IPS-NIHi7 (cell line): ENCODE measurements around the gene UBR2.
"Not testable (repeated sequence)": the region's sequence is repeated elsewhere in the genome, so short reads cannot be mapped to it uniquely, and the experiment has no call there.

ENCODE experiments used
- DNase-seq: peaks from one replicate; pipeline ENCODE4 v3.0.0; 2012; ENCODE audit warnings: mixed read lengths; ENCODE audit errors: extremely low spot score

Gene UBR2

DNA sequence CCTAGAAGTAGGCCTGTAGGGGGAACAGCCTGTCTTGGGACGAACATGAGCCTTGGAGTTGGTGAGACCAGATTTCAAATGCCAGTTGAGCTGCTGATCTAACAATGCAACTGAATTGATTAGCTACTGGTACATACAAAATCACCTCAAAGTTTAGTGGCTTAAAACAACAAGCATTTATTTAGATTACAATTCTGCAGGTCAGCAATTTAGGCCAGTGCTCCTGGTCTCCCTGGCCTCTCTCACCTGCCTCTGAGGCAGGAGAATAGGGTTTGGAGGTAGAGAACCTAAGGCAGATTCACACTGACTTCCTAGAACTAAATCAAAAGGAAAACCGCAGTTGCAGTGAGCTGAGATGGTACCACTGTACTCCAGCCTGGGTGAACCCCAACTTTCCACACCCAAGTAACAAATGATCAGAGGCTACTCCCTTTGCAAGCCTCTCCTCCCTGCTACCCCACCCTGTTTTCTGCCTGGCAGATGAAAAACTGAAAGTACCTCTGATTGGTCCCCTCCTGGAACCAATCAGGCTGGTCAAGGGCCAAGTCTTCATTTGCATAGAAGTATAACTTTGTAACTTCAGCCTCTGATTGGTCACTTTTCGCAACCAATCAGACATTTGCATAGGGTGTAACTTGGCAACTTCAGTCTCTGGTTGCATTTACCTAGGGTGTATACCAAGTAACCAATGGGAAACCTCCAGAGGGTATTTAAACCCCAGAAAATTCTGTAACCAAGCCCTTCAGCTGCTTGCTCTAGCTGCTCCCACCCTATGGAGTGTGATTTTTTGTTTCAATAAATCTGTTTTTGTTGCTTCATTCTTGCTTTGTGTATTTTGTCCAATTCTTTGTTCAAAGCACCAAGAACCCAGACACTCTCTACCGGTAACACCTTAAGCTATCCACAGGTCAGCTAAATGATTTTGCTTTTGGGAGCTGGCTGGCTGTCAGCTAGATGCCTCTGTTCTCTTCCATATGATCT is 8.1 kb upstream of the UBR2 start:
- DNase-seq, result no peak

DNA sequence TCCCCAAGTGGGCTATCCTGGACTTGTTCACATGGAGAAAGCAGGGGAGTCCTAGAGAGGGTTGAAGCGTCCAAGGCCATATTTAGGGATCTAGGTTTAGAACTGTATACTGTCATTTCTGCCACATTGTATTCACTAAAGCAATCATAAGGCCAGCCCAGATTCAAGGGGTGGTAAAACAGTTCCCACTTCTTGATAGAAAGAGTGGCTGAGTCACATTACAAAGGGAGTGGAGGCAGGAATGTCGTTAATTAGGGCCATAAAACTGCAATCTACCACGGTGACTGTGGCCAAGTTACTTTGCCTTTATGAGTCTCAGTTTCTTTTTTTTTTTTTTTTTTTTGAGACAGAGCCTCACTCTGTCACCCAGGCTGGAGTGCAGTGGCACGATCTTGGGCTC is 7.4 kb upstream of the UBR2 start:
- no peak for DNase-seq

DNA sequence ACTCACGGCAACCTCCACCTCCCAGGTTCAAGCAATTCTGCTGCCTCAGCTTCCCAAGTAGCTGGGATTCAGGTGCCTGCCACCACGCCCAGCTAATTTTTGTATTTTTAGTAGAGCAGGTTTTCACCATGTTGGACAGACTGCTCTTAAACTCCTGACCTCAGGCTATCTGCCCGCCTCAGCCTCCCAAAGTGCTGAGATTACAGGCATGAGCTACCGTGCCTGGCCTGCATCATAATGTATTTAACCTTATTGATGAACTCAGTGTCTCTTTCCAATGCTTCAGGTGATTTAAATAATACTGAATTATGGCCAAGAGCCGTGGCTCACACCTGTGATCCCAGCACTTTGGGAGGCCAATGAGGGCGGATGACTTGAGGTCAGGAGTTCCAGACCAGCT is 4.6 kb upstream of the UBR2 start:
- DNase-seq, result not testable (repeated sequence)

DNA sequence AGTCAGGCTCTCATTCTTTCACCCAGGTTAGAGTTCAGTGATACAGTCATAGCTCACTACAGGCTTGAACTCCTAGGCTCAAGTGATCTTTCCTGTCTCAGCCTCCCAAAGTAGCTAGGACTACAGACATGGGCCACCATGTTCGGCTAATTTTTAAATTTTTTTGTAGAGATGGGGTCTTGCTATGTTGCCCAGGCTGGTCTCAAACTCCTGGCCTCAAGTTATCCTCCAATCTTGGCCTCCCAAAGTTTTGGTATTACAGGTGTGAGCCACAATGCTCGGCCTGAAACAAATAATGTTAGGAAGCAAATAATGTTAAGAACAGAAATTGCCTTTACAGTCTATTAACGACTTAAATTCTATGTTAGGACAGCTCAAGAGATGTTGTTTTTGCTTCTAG is 1.8 kb upstream of the UBR2 start:
- DNase-seq, result no peak

DNA sequence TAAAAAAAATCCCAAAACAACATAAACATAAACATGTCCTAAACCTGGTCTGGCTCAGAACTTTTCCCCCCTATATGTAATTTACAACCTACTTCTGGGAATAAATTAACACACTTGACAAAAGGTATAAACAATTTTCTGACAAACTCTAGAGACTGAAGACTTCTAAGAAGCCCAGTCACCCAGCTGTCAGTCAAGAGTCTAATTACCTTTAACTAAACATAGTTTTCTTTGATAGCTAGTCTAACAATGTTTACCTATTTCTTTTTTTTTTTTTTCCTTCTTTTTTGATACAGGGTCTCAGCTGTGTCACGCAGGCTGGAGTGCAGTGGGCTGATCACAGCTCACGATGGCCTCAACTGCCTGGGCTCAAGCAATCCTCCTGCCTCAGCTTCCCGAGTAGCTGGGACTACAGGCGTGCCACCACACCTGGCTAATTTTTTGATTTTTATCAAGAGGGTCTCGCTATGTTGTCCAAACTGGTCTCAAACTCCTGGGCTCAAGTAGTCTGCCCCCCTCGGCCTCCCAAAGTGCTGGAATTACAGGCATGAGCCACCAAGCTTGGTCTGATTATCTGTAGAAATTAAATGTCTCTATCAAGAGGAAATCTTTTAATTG is 932 bp upstream of the UBR2 start:
- DNase-seq, result no peak

DNA sequence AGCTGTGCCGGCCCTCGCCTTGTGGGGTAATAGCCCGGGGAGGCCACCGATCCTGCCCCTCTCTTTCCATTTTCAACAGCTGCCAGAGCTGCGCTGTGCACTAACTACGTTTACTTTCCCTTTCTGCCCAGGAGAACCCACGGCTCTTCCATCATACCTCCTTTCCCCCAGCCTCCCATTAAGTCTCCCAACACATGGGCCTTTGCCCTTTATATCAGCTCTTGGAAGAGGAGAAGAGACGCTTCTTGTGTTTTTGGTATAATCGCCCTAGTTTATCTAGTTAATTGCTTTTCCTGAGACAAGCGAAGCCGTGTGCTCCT is 637 bp downstream of the UBR2 start:
- DNase-seq, result no peak

DNA sequence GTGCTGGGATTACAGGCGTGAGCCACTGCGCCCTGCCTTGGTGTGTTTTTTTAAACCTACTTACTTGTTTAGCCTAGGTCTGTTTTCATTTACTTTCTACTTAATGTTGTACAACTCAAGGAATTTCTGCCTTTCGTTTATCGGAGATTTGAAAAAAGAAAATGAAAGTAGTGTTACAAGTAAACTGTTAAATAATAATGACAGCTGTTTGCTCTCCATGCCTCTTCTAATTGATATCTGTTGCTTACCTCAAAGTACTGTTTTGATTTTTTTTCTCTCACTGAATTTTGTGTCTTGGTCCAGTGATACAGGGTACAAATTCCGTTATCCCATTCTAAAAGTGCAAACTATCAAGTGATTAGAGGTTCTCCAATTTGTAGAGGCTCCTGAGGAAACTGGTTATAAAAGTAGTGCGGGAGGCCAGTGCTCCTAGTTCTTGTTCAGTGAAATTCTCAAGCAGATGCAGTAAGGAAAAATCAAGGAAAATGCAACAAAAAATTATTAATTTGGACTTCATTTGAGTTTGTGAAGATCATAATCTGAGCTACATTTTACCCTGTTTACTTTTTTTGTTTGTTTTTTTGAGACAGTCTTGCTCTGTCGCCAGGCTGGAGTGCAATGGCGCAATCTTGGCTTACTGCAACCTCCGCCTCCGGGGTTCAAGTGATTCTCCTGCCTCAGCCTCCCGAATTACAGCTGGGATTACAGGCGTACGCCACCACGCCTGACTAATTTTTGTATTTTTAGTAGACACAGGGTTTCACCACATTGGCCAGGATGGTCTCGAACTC is 2.2 kb downstream of the UBR2 start:
- no peak for DNase-seq

DNA sequence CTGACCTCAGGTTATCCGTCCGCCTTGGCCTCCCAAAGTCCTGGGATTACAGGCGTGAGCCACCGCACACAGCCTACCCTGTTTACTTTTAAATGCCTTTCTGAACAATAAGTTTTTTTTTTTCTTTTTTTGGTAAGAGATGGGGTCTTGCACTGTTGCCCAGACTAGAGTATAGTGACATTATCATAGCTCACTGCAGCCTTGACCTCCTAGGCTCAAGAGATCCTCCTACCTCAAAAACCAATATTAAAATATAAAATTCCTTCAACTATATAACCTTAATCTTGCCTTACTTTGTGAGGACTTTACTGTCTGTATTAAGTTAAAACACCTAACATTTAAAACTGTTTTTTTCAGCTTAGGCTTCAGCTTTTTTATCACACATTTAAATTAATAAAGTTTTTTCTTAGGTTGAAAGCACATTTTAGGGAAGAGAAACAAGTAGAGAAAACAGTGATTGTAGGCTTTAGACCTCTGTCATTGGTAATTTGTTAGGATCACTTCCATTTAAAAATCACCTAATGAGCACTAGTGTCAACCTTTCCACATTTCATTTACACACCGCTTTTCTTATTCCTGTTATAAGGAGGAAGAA is 2.9 kb downstream of the UBR2 start:
- no peak for DNase-seq

DNA sequence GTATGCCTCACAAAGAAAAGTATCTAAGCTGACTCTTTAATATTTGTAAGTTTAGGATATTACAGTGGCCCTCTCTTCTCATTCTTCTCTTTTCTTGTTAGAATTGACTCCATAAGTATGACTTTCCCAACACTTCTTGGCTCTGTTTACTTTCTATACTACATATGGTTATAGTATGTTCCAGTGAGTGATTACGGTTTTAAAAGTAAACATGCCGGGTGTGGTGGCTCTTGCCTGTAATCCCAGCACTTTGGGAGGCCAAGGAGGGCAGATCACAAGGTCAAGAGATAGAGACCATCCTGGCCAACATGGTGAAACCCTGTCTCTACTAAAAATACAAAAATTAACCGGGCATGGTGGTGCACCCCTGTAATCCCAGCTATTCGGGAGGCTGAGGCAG is 3.4 kb downstream of the UBR2 start:
- not testable (repeated sequence) for DNase-seq

DNA sequence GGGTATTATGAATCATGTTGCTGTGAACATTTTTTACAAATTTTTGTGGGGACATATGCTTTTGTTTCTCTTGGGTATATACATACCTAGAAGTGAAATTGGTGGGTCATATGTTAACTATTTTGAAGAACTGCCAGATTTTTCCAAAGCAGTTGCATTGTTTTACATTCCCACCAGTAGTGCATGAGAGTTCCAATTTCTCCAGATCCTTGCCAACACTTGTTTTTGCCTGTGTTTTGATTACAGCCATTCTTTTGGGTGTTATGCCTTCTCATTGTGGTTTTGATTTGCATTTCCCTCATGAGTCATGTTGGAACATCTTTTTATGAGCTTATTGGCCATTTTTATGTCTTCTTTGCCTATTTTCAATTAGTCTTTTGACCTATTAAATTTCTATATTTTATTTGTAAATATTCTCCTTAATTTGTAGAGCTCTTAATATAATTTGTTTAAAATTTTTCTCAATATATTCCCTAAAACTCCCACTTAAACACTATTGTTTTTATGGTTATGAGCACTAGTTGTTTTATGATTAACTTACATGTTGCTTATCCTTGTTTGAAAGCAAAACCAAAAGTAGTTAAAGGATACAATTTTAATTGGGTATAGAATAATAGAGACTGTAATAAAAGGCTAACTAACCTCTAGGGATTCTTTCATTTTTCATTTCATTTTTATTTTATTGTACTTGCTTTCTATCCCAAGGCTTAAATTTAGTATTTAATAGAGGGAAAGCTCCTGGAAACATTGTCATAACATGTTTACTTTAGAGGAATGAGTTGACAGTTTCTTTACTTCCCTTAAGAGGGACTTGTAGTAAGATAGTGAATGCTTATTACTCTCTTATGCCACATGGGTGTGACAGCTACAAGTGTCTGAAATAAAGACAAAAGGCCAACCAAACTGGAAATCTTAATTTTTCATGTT is 5.5 kb downstream of the UBR2 start:
- DNase-seq, result no peak

DNA sequence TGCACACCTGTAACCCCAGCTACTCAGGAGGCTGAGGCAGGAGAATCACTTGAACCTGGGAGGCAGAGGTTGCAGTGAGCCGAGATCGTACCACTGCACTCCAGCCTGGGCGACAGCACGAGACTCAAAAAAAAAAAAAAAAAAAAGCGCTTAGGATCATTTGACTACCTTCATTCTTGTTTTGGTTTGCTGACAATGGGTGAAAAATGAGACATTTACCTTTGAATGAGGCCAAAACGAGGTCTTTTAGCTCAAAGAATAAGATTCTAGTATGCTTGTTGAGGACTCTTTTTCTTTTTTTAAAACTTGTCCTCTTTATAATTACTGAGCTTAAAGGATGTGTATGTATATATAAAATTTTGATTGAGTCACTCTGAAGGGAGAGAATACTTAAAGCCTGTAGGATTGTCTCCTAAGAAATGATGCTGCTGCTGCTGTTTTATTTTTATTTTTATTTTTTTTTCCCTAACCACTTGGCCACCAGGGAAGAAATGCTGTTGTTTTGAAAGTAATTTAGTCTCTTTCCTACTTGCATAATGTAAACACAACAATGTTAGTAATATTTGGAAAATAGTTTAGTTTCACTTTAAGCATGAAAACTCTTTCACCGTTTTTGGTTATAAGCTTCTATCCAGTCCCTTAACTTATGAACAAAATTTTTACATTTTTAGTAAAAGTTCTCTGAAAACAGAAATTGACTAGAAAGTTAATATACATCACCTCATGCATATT is 7.9 kb downstream of the UBR2 start:
- no peak for DNase-seq

DNA sequence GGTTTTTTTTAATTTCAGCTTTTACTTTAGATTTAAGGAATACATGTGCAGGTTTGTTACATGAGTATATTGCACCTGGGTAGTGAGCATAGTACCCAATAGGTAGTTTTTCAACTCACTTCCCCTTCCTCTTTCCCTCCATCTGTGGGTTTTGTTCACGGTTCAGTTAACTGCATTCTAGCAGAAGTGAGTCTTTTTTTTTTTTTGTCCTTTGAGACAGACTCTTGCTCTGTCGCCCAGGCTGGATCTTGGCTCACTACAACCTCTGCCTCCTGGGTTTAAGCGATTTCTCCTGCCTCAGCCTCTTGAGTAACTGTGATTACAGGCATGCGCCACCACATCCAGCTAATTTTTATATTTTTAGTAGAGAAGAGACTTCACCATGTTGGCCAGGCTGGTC is 8.7 kb downstream of the UBR2 start:
- DNase-seq, result no peak

DNA sequence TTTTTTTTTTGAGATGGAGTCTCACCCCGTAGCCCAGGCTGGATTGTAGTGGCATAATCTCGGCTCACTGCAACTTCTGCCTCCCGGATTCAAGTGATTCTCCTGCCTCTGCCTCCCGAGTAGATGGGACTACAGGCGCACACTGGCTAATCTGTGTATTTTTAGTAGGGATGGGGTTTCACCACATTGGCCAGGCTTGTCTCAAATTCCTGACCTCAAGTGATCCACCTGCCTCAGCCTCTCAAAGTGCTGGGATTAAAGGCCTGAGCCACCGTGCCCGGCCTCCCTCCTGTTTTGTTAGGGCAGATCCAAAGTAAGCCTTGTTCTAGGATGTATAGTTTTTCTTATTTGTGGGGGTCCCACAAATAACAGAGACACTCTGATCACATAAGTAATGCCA is 12.7 kb downstream of the UBR2 start:
- not testable (repeated sequence) for DNase-seq

DNA sequence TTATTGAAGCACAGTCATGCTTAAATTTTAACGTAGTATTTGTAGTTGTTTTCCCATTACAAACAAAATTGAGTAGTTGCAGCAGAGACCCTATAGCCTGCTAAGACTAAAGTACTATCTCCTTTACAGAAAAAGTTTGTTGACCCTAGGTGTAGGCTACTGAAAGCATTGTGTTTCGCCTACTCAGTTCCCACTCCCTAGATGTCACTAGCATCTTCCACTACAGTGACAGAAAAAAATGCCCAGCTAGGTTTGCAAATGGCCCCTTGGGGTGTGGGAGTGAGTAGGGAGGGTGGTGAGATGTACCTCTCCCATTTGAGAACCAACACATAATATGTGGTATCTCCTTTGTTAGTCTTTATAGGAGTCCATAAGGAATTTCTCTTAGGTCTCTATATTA is 34.5 kb downstream of the UBR2 start:
- no peak for DNase-seq

DNA sequence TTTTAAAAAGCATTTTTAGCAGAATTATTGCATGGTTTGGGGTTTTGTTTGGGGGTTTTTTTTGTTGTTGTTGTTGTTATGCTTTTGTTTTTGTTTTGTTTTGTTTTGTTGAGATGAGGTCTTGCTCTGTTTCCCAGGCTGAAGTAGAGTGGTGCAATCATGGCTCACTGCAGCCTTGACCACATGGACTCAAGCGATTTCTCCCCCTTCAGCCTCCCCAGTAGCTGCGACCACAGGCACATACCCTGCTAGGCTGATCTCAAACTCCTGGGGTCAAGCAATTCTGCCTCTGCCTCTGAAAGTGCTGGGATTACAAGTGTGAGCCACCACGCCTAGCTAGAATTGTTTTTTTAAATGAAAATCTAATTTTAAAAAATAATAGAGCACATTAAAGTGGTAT is 35.7 kb downstream of the UBR2 start:
- no peak for DNase-seq

DNA sequence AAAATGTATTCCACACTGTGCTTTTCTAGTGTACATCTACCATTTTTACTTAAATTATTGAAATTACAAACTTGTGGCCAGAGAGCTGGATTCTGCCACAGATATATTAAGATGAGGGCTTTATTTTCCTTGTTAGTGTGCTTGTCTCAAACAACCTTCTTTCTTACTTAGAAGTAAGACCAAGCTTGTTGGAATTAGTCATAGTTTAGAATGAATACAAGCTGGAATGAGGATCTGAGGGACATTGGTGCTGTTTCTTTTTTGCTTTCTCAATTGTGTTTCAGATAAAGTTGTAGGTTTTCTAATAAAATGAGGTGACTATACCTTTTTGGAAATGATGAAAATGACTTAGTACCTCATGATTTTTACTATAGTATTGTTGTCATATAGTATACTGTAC is 40.3 kb downstream of the UBR2 start:
- DNase-seq, result no peak

DNA sequence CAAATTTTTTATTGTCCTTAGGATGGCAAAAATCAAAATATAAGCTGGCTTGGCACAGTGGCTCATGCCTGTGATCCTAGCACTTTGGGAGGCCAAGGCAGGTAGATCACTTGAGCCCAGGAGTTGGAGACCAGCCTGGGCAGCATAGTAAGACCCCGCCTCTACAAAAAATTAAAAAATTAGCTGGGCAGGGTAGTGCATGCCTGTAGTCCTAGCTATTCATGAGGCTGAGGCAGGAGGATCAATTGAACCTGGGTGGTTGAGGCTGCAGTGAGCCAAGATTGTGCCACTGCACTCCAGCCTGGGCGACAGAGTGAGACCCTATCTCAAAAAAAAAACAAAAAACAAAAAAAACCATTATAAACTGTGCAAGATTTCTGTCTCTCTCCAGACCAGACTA is 40.9 kb downstream of the UBR2 start:
- DNase-seq, result not testable (repeated sequence)

DNA sequence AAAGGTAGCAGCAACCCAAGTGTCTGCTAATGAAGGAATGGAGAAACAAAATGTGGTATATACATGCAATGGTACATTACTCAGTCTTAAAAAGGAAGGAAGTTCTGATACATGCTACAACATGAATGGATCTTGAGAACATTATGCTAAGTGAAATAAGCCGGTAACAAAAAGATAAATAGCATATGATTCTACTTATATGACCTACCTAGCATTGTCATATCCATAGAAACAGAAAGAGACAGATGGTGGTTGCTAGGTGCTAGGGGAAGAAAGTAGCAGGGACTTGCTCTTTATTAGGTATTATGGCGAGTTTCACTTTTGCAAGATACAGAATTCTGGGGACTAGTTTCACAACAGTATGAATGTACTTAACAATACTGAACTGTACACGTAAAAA is 46.6 kb downstream of the UBR2 start:
- no peak for DNase-seq

DNA sequence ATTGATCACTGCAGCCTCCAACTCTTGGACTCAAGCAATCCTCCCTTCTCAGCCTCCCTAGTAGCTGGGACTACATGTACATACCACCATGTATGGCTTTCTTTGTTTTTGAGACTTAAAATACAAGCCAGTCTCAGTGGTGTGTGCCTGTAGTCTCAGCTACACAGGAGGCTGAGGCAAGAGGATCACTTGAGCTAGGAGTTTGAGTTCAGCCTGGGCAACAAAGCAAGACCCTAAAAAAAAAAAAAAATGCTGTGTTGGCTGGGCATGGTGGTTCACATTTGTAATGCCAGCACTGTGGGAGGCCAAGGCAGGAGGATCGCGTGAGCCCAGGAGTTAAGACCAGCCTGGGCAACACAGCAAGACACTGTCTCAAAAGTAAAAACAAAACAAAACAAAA is 51.7 kb downstream of the UBR2 start:
- no peak for DNase-seq

DNA sequence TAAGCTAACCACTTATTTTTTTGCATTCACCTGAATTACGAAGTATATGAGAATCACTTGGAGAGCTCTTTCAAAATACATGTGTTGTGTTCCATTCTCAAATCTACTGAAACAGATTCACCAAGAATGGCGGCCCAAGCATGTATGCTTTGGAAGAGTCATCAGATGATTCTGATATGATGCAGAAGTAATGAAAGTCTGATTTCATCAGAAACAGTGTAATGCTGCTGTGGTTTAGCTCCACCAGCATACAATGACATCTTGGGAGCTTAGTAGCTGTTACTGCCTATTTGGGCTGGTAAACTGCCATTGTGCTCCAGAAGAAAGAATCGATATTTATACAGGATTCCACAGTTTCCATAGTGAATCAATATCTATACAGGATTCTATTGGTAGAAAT is 52.9 kb downstream of the UBR2 start:
- no peak for DNase-seq
